ENCODE data around the gene SULT4A1.

Gene SULT4A1

GRCh38 chr22:43848366-43849171, 13.7 kb downstream of the SULT4A1 start:
- H3K27me3 Mint-ChIP-seq: peaks cover 12% of the 10 kb centered on the region
- H3K4me1 Mint-ChIP-seq: no peaks in the 10 kb centered on the region
- no peaks in the 10 kb centered on the region for H3K9me3 Mint-ChIP-seq
- ATAC-seq: no peak
- no peak overlapping the region for H3K4me3 Mint-ChIP-seq
- no peaks in the 10 kb centered on the region for H3K36me3 Mint-ChIP-seq (ENCODE audit: low read depth)
- DNase-seq: no peak
- H3K27ac Mint-ChIP-seq: no peak overlapping the region

DNA sequence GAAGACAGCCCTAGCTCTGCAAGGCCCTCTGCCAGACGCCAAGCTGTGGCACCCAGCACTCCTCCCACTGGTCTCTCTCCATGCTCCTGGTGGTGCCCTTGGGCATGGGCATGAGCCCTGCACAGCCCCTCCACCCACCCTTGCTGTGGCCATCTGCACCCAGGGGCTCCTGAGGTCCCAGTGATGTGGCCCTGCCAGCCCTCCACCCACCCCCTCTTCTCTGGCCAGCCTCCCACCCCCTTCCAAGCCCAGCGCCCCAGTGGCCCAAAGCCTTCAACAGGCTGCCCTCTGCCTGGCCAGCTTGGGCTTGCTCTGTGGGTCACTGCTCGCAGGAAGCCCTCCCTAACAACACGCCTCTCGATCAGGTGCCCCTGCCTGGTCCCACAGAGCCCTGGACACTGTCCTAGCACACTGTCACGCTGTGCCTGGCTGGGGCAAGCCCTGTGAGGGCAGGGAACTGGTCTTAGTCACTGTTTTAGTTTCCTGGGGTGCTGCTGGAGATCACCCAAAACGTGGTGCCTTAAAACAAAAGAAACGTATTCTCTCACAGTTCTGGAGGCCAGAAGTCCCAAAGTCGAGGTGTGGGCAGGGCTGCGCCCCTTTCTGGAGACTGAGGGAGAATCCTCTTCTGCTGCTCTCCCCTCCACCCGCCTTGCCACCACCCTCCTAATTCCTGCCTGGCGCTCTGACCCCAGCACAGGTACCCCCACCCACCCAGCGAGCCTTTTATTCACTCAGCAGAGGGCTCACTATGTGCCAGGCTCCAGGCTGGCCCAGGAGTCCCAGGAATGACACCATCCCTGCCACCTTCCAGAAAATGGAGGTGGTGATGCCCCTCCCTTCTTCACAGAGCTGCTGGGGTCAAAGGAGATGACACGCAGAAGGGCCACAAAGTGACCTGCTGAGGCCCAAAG, 14.7 kb downstream of the SULT4A1 start:
- no peak overlapping the region for H3K27ac Mint-ChIP-seq
- no peaks in the 10 kb centered on the region for H3K4me1 Mint-ChIP-seq
- DNase-seq (no peak), ATAC-seq (no peak)
- H3K36me3 Mint-ChIP-seq (ENCODE audit: low read depth): no peaks in the 10 kb centered on the region
- H3K9me3 Mint-ChIP-seq: no peaks in the 10 kb centered on the region
- H3K27me3 Mint-ChIP-seq: peaks cover 8% of the 10 kb centered on the region
- no peak overlapping the region for H3K4me3 Mint-ChIP-seq

- DNase-seq: no peak
- Mint-ChIP-seq H3K36me3 (ENCODE audit: low read depth) (no peaks in the 10 kb centered on the region), H3K4me1 (no peaks in the 10 kb centered on the region), H3K4me3 (no peak overlapping the region), H3K27ac (no peak overlapping the region), H3K9me3 (no peaks in the 10 kb centered on the region), H3K27me3 (peaks cover 6% of the 10 kb centered on the region)
- no peak for ATAC-seq
Measured at GRCh38 chr22:43846966-43847365, 15.3 kb downstream of the SULT4A1 start.

DNA sequence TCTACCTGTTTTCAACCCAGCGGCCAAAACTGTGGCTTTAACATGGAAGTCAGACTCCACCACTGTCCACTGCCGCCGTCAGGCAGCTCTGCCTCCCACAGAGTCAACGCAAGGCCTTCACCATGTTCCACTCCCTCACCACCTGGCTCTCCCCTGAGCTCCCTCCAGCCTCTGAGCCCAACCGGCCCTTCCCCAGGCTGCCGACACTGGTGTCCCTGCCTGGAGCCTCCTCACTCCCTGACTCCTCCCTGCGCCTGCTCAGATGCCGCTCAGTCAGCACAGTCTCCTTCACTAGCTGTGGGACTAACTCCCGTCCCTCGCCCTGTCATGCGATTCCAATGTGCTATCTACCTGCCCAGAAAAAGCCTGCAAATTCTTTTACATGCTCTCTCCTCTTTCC, 16.3 kb downstream of the SULT4A1 start:
- Mint-ChIP-seq H3K9me3 (no peaks in the 10 kb centered on the region), H3K27me3 (peaks cover 1% of the 10 kb centered on the region), H3K4me1 (no peaks in the 10 kb centered on the region)

GRCh38 chr22:43844560-43845545, 17.5 kb downstream of the SULT4A1 start:
- Mint-ChIP-seq H3K36me3 (ENCODE audit: low read depth) (no peaks in the 10 kb centered on the region), H3K27ac (no peak overlapping the region), H3K4me3 (no peak overlapping the region), H3K27me3 (no peaks in the 10 kb centered on the region), H3K9me3 (no peaks in the 10 kb centered on the region), H3K4me1 (no peaks in the 10 kb centered on the region)
- DNase-seq: no peak
- ATAC-seq: no peak

More for the DNA sequence above, 16.3 kb downstream of the SULT4A1 start:
- no peak for ATAC-seq
- H3K4me3 Mint-ChIP-seq: no peak overlapping the region
- H3K27ac Mint-ChIP-seq: no peak overlapping the region
- no peaks in the 10 kb centered on the region for H3K36me3 Mint-ChIP-seq (ENCODE audit: low read depth)
- DNase-seq: no peak

DNA sequence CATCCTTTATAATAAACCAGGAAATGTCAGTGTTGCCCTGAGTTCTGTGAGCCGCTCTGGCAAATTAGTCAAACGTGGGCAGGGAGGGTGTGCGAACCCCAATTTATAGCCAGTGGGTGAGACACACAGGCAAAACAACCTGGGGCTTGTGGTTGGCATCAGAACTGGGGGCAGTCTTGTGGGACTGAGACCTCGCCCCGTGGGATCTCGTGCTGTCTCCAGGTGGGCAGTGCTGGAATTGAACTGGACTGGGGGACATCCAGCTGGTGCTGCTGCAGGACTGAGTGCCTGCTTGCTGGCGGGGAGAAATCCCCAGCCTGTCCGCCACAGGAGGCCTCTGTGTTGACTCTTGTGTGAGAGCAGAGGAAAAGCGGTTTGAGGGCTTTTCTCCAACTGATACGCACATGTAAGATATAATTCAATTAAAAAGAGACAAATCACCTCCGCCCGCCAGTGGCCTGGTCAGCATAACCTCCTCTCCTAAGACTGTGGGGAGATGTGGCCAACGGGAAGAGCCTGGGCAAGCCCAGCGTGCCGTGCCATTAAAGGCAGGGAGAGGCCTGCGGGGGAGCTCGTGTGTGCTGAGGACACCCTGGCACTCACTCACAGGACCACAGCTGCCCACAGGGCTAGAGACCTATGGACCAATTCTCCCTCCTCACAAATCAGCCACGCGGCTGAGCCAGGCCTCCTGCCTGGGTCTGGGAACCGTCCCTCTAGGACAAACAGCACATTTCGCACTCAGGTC, 18.4 kb downstream of the SULT4A1 start:
- Mint-ChIP-seq H3K4me1 (no peaks in the 10 kb centered on the region), H3K9me3 (no peaks in the 10 kb centered on the region), H3K27ac (no peak overlapping the region), H3K4me3 (no peak overlapping the region), H3K36me3 (ENCODE audit: low read depth) (no peaks in the 10 kb centered on the region), H3K27me3 (no peaks in the 10 kb centered on the region)
- ATAC-seq: no peak
- DNase-seq: no peak

GRCh38 chr22:43841742-43842141, 20.6 kb downstream of the SULT4A1 start:
- no peaks in the 10 kb centered on the region for H3K4me1 Mint-ChIP-seq
- no peaks in the 10 kb centered on the region for H3K36me3 Mint-ChIP-seq (ENCODE audit: low read depth)
- ATAC-seq: no peak
- no peaks in the 10 kb centered on the region for H3K27me3 Mint-ChIP-seq
- H3K27ac Mint-ChIP-seq: no peak overlapping the region
- H3K4me3 Mint-ChIP-seq: no peak overlapping the region
- no peaks in the 10 kb centered on the region for H3K9me3 Mint-ChIP-seq
- no peak for DNase-seq

GRCh38 chr22:43840851-43841250, 21.5 kb downstream of the SULT4A1 start:
- no peaks in the 10 kb centered on the region for H3K4me1 Mint-ChIP-seq
- H3K27ac Mint-ChIP-seq: no peak overlapping the region
- no peak for DNase-seq
- no peak for ATAC-seq
- no peaks in the 10 kb centered on the region for H3K9me3 Mint-ChIP-seq
- H3K27me3 Mint-ChIP-seq: no peaks in the 10 kb centered on the region
- no peaks in the 10 kb centered on the region for H3K36me3 Mint-ChIP-seq (ENCODE audit: low read depth)
- no peak overlapping the region for H3K4me3 Mint-ChIP-seq

DNA sequence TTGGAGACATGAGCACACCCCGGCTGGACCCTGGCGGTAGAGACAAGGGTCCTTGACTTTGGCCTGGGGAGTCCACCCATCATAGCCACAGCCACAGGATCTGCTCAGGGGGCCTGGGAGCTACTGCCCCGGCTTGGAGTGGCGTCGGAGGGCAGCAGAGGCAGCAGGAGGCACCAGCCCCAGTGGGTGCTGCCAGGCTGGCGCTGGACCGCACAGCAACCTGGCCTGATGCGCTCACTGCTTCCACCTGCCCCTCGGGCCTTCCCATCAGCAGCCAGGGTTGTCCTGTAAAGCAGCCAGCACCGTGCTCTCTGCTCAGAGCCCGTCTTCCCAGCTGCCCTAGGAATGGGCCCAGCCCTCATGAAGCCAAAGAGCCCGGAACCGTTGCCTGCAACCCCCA, 21.9 kb downstream of the SULT4A1 start:
- H3K36me3 Mint-ChIP-seq (ENCODE audit: low read depth): no peaks in the 10 kb centered on the region
- no peaks in the 10 kb centered on the region for H3K4me1 Mint-ChIP-seq
- no peak overlapping the region for H3K27ac Mint-ChIP-seq
- DNase-seq: no peak
- no peaks in the 10 kb centered on the region for H3K9me3 Mint-ChIP-seq
- no peak overlapping the region for H3K4me3 Mint-ChIP-seq
- no peak for ATAC-seq
- H3K27me3 Mint-ChIP-seq: peaks cover 3% of the 10 kb centered on the region

DNA sequence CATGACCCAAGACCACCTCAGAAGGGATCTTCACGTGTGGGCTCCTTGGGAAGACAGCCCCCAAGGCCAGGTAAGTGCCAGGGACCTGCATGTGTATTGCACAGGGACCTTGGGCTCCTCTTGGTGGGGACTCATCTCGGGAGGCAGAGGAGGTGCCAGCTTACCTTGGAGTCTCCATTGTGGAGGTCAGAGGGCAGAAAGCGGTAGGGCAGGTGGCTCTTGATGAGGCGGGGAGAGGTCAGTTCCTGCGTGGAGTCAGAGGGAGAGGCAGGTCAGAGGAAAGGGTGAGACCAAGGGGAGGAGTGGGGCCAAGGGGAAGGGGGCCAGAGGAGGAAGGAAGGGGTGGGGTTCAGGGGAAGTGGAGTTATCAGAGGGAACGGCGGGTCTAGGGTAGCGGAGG, 22.5 kb downstream of the SULT4A1 start:
- ATAC-seq (no peak), DNase-seq (no peak)
- no peak overlapping the region for H3K4me3 Mint-ChIP-seq
- no peak overlapping the region for H3K27ac Mint-ChIP-seq
- no peaks in the 10 kb centered on the region for H3K36me3 Mint-ChIP-seq (ENCODE audit: low read depth)
- no peaks in the 10 kb centered on the region for H3K9me3 Mint-ChIP-seq
- H3K4me1 Mint-ChIP-seq: no peaks in the 10 kb centered on the region
- peaks cover 4% of the 10 kb centered on the region for H3K27me3 Mint-ChIP-seq

GRCh38 chr22:43838571-43839307, 23.6 kb downstream of the SULT4A1 start:
- no peak overlapping the region for H3K27ac Mint-ChIP-seq
- H3K36me3 Mint-ChIP-seq (ENCODE audit: low read depth): no peaks in the 10 kb centered on the region
- ATAC-seq (no peak), DNase-seq (no peak)
- no peaks in the 10 kb centered on the region for H3K9me3 Mint-ChIP-seq
- peaks cover 4% of the 10 kb centered on the region for H3K27me3 Mint-ChIP-seq
- H3K4me1 Mint-ChIP-seq: no peaks in the 10 kb centered on the region
- no peak overlapping the region for H3K4me3 Mint-ChIP-seq

- Mint-ChIP-seq H3K4me1 (no peaks in the 10 kb centered on the region), H3K9me3 (no peaks in the 10 kb centered on the region), H3K27ac (no peak overlapping the region), H3K4me3 (no peak overlapping the region), H3K36me3 (ENCODE audit: low read depth) (no peaks in the 10 kb centered on the region), H3K27me3 (peaks cover 4% of the 10 kb centered on the region)
- ATAC-seq (no peak), DNase-seq (no peak)
Measured at GRCh38 chr22:43838161-43838560, 24.2 kb downstream of the SULT4A1 start.

DNA sequence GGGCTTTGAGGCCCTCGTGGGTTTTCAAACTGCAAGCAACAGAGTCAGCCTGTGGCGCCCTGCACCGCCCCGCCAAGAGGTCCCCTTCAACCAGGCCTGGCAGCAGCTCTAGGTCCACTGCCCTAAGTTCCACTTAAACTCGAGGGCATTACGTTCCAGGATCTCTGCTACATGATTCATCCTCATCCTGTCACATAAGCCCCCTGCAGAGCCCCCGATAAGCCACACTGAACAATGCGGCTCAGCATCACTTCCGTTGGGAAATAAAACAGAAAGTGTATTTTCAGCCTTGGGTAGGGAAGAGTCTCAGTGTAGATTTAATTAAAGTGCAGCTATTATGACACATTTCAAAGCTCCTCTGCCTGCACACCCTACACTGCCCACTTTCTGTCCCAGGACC, 24.6 kb downstream of the SULT4A1 start:
- H3K27me3 Mint-ChIP-seq: peaks cover 8% of the 10 kb centered on the region
- H3K4me1 Mint-ChIP-seq: no peaks in the 10 kb centered on the region
- H3K4me3 Mint-ChIP-seq: no peak overlapping the region
- no peak for DNase-seq
- no peak overlapping the region for H3K27ac Mint-ChIP-seq
- no peaks in the 10 kb centered on the region for H3K9me3 Mint-ChIP-seq
- no peaks in the 10 kb centered on the region for H3K36me3 Mint-ChIP-seq (ENCODE audit: low read depth)
- ATAC-seq: no peak

Data from activated naive CD8-positive, alpha-beta T cell treated with anti-CD3 and anti-CD28 coated beads, Interleukin-2, amount 50 U/mL, for 24 hours (primary cell).